CD4-positive, alpha-beta T cell treated with Interleukin-6 for 4 hours (primary cell): ENCODE measurements around the gene MAPKAPK3.
A peak's percentile ranks its signal among the peaks of the same experiment; 100 is the strongest.

Experiments
- DNase-seq: peaks from one replicate; pipeline ENCODE4 v3.0.0-alpha.2; 2020; ENCODE audit warnings: mixed read lengths

Gene MAPKAPK3

GRCh38 chr3:50609763-50610085 lies 7.2 kb upstream of the MAPKAPK3 start:
- DNase-seq = peak; percentile 43

- DNase-seq = peak; percentile 57
Measured at GRCh38 chr3:50610181-50610971, 6.6 kb upstream of the MAPKAPK3 start.

GRCh38 chr3:50610992-50611463 lies 5.9 kb upstream of the MAPKAPK3 start:
- no peak for DNase-seq

GRCh38 chr3:50611464-50612233 lies 5.3 kb upstream of the MAPKAPK3 start, which contains the start of gene CISH:
CISH (minus strand) TSS chr3:50611774; CDS start chr3:50611650, 124 bp downstream.
- peak; percentile 93 for DNase-seq

- DNase-seq = peak; percentile 27
Measured at GRCh38 chr3:50612234-50612882, 4.6 kb upstream of the MAPKAPK3 start.

GRCh38 chr3:50612970-50613846 lies 3.7 kb upstream of the MAPKAPK3 start:
- DNase-seq = no peak

- no peak for DNase-seq
Measured at GRCh38 chr3:50615190-50615589, 1.8 kb upstream of the MAPKAPK3 start.

- DNase-seq = peak; percentile 85
Measured at GRCh38 chr3:50616003-50616769, 765 bp upstream of the MAPKAPK3 start.

GRCh38 chr3:50616770-50617095 lies 218 bp upstream of the MAPKAPK3 start:
- peak; percentile 96 for DNase-seq

- DNase-seq = peak; percentile 22
Measured at GRCh38 chr3:50617911-50618481, 1.0 kb downstream of the MAPKAPK3 start.

- no peak for DNase-seq
Measured at GRCh38 chr3:50620420-50620819, 3.5 kb downstream of the MAPKAPK3 start.

- DNase-seq = no peak
Measured at GRCh38 chr3:50620820-50621219, 3.9 kb downstream of the MAPKAPK3 start.

- DNase-seq = no peak
Measured at GRCh38 chr3:50622881-50623280, 5.9 kb downstream of the MAPKAPK3 start.

- peak; percentile 53 for DNase-seq
Measured at GRCh38 chr3:50623840-50624474, 7.0 kb downstream of the MAPKAPK3 start.

- no peak for DNase-seq
Measured at GRCh38 chr3:50624634-50625033, 7.7 kb downstream of the MAPKAPK3 start.

- no peak for DNase-seq
Measured at GRCh38 chr3:50625231-50626182, 8.6 kb downstream of the MAPKAPK3 start.

- no peak for DNase-seq
Measured at GRCh38 chr3:50626401-50626800, 9.4 kb downstream of the MAPKAPK3 start.

GRCh38 chr3:50627407-50628051 lies 10.6 kb downstream of the MAPKAPK3 start:
- DNase-seq = no peak

GRCh38 chr3:50628601-50629000 lies 11.7 kb downstream of the MAPKAPK3 start:
- no peak for DNase-seq
